GM10847 (cell line): ENCODE results near the gene PPME1.

Experiments used
- POLR2A ChIP-seq: IDR thresholded peaks from 2 replicates; pipeline ENCODE4 v1.6.1; 2011; ENCODE audit not compliant: insufficient read length; ENCODE audit errors: extremely low read depth

Gene PPME1

DNA sequence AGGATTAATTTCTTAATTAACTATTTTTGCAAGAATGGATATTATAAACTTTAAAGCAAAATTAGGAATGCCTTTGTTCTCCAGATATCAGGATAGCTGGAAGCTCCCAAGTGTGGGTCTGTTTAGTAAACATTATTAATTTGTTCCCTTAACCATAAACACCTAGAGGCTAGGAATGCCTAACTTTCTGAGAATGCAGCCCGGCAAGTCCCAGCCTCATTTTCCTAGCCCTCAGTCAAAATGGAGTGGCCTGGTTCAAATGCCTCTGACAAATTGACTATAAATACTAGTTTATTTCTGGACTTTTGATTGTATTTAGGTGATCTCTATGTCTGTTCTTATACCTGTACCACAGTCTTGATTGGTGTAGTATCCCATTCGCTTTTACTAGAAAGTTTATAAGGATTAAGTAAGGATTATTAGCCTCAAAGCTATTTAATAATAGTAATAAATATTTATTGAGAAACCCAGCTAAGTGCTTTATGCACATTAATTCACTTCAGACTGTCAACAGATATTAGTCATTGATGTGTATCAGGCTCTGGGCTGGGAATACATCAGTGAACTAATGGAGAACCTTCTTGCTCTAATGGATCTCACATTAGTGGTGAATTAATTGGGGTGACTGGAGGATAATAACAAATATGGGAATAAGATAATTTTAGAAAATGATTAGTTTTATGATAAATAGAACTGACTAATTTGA, 25.8 kb downstream of the PPME1 start:
- no peak for TF ChIP-seq POLR2A

DNA sequence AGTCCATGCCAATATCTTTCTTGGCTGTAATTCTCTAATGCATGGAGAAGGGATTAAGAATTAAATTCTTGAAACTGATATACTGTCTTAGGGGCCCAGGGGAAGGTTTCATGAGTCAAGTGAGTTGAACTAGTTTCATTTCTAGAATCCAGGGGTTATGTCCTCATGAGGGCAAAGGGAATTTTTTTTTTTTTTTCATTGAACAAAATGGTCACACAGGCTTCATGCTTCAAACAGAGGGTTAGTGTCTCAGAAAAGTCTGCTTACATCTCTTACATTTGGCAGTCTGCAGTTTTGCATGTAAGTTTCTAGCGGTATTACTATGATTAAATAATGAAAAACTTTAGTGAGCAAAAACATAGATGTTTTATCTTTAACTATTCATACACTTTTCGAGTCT, 32.9 kb downstream of the PPME1 start:
- no peak for TF ChIP-seq POLR2A

DNA sequence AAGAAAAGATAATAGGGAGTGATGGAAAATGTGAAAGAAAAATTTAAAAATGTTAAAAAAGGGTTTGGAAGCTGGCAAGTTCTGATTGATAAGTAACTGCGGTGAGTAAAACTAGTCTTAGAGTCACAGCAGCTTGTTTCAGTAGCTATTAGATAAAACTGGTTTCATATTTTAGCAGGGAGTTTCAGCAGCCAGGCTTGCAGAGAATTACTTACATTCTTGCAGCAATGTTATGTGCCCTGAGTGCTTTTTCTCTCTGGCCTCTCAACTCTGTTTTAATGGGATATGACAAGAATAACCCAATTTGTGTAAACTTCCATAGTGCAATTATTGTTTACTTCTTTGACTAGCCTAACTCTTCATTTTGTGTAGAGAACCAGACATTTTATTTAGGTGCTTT, 33.6 kb downstream of the PPME1 start:
- TF ChIP-seq POLR2A = no peak

DNA sequence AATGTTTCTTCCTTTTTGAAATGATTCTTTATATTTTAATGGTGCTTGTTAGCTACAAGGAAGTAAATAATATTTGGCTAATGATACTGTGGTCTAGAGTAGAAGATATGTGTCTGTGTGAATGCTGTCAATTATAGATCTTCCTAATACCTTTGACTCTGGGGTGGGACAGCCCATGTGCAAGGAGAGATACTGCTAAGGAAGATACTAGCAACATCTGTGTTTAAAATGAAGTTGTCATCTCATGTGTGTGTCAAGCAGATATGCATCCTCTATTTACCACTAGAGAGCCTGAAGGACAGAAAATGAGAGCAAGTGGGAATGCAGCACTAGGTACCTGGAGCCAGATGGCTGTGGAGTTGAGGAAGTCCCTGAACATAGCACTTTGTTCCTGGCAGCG, 34.1 kb downstream of the PPME1 start:
- TF ChIP-seq POLR2A = no peak

DNA sequence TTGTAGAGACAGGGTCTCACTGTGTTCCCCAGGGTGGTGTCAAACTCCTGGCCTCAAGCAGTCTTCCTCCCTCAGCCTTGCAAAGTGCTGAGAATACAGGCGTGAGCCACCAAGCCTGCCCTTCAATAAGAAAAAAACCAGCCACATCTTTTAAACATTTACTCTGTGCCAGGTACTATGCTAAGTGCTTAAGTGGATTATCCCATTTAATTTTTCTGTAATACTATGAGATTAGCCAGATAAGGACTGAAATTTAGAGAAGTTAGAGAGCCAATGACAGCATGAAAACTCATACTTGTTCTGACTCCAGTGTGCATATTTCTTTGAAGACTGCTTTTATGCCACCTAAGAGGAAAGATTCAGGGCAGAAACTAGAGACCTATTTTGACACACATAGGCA, 35.7 kb downstream of the PPME1 start:
- TF ChIP-seq POLR2A = no peak

DNA sequence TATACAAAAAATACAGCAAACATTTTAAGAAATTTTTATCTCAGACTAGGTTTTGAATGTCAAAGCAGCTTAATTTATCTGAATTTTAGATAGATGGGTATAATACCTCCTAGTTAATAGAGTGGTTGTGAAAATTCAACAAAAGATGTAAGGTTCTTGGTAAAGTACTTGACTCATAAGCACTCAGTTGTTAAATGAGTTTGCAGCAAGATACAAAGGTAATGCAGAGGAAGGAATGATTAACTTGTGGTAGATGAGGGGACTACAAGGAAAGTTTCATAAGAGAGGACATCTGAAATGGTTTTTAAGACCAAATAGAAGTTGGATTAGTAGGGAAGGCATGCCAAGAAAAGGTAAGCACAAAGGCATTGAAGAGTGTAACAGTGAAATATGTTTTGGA, 37.4 kb downstream of the PPME1 start:
- no peak for TF ChIP-seq POLR2A

DNA sequence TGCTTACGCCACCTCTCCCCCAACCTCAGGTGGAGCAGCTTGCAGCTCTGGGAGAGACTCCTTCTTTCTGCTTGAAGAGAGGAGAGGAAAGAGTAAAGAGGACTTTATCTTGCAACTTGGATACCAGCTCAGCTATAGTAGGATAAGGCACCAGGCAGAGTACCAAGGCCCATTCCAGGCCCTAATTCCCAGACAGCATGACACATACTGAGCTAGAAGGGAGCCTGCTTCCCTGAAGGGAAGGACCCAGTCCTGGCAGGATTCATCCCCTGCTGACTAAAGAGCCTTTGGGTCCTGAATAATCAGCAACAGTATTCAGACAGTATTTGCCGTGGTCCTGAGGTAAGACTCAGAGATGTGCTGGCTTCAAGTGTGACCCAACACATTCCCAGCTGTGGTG, 41.4 kb downstream of the PPME1 start:
- TF ChIP-seq POLR2A = no peak

DNA sequence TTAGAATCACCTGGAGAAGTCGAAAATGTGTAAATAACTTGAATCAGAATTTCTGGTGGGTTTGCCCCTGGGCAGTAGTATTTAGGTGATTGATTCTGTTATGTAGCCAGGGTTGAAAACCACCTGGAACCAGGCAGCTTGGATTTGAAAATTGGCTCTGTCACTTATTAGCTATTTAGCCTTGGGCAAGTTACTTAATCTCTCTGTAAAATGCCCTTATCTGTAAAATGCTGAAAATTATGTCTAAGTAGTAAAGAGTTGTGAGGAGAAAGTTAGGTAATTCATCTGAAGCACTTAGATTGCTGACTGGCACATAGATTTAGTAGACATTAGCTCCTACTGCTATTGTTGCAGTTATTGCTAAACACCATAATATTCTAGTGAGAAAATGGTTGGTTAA, 49.3 kb downstream of the PPME1 start:
- TF ChIP-seq POLR2A = no peak

DNA sequence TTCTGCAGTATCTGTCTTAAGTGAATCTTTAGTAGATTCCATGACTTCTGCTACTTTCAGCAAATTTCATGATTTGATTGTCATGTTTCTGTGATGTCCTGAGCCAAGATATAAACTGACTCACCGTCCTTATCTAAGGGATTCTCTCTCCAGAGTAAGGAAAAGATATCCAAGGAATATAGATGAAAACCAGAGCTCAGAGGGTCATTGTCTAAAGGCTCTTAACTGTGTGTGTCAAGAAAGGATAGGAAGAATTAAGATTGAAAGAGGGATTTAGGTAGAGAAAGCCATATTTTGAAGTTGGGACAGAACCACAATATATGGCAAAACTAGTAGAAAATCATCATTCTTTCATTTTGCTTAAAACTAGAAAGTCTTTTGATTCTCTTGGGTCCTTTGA, 50.7 kb downstream of the PPME1 start:
- no peak for TF ChIP-seq POLR2A

DNA sequence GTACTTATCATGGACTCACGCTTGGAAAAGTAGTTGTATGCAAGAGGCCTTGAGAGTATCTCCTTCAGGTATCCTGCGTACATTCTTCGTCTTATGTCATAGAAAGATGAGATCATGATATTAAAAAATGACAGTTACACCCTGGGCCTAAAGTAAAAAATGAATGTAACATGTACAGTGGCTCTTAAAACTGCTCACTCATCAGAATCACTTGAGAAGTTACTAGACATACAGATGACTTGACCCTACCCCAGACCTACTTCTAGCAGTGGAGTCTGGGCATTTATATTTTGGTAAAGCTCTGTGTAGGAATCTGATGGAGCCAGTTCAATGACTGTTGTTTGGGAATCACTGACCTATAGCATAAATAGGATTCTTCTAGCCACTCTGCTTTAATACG, 54.5 kb downstream of the PPME1 start:
- TF ChIP-seq POLR2A = no peak

DNA sequence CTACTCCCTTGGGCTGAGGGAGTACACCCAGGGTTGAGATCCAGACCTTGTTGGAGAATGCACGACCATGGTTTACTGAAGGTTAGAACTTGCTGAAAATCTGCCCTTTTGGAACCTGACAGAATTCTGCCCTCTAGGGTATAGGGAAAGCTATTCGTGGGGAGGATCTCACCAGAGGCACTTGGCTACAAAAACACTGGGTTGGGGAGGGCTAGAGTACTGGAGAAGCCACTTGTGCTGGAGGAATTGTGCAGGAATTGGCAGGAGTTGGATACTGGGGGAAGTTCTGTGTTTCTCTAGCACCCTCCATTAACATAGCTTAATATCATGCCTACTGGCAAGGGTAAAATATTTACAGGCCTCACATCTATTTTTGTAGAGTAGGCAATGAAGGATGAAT, 55.8 kb downstream of the PPME1 start:
- TF ChIP-seq POLR2A = no peak

DNA sequence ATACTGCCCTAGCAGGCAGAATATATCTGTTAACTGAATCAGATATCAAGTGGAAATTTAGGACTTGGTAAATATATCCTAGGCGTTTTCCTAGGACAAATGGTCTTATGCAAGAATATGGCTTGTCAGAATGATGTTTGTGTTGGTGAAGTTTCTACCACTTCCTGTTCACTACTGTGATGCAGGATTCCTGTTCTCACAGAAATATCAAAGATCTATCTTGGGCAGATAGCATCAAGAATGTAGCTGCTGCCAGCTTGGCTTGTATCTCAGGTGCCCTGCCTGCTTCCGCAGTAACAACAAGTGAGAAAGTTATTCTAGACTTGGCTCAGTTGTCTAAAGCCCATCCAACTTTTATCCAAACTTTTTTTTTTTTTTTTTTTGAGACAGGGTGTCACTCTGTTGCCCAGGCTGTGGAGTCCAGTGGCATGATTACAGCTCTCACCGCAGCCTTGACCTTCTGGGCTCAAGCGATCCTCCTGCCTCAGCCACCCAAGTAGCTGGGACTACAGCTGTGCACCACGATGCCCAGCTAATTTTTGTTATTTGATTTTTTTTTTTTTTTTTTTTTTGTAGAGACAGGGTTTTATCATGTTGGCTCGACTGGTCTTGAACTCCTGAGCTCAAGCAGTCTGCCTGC, 61.3 kb downstream of the PPME1 start:
- TF ChIP-seq POLR2A = no peak

DNA sequence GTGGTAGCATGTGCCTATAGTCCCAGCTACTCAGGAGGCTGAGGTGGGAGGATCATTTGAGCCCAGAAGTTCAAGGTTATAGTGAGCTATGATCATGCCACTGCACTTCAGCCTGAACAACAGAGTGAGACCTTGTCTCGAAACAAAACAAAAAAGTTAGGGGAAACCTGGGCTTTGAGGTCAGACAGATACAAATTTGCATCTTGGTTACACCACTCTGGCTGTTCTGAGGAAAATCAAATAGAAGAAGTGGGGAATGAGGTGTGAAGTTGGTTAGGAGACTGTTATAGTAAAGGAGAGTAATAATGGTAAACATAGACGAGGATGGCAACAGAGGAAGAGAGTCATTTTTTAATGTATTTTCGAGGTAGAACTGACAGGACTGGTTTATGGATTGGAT, 62.6 kb downstream of the PPME1 start:
- TF ChIP-seq POLR2A = no peak

DNA sequence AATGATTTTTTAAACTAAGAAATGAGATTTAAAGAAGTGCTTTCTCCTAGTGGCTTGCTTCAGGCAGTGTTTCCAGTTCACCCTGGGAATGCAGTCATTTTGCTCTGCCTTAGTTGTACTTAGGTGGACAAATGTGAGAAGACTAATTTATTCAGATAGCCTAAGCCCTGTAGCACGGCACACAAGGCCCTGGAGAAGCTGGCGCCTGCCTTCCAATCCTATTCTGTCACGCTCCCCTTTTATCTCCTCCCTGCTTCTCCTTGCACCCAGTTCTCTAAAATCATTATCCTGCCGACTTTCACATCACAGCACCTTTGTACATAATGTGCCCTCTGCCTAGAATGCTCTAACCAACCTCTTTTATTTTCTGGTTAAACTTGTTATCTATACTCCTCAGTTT, 64.0 kb downstream of the PPME1 start:
- no peak for TF ChIP-seq POLR2A

DNA sequence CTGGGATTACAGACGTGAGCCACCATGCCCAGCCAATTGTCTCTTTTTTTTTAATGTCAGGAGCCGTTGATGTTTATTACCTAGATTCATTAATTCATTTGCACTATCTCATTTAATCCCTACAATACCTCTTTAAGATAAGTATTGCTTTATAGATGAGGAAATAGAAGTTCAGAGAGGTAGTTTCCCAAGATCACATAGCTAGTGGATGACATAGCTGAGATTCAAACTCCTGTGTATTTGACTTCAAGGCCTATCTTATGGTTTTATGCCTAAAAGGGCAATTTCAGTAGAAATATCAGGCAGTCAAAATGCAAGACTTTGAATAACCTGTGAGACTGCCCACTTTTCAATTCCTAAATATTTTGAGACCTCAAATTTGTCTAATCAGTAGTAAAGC, 66.5 kb downstream of the PPME1 start:
- no peak for TF ChIP-seq POLR2A

DNA sequence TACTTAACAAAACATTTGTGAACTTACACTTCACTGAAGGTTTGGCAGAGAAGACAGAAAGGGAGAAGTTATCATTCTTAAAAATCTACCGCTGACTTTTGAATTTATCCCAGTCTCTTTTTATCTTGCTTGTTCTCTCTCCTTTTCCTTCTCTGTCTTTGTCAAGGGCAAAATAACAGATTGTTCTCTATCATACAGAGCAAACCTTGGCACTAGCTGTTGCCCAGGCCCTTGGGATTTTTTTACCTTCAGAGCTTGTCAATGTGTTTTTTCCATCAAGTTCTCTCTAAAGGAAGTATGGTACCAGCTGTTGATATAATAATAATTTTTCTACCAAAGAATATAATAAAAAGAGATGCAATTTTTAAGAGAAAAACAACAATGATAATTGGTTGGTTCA, 67.2 kb downstream of the PPME1 start:
- no peak for TF ChIP-seq POLR2A

DNA sequence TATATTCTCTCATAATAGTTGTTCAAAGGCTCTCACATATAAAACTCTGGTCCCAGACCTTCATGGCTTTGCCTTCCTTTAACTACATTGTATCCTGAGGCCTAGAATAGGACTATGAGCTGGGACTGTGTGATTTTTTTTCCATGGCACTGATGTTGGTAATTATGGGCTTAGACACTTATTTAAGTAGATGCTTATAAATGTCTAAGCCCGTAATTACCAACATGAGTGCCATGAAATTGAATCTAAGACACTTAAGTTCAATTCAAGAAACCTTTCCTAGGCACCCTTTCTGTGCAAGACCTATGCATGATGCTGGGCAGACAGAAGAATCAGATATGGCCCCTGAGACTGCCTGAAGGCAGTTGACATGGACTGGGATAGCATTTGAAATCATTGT, 77.4 kb downstream of the PPME1 start:
- TF ChIP-seq POLR2A = no peak
